Brain microvascular endothelial cell (primary cell): Measurements from ENCODE around the gene PLA2G2D.
A peak's percentile ranks its signal among the peaks of the same experiment; 100 is the strongest.

ENCODE experiments used
- DNase-seq: peaks from one replicate; pipeline ENCODE4 v3.0.0-alpha.2; 2020
- H3K27ac ChIP-seq: fragments of 250-450 bp; sonication (Bioruptor Pico); 2 replicates; pipeline ENCODE4 v1.5.1; 2020; ENCODE audit warnings: mild to moderate bottlenecking, moderate library complexity
- H3K27me3 ChIP-seq: fragments of 250-450 bp; sonication (Bioruptor Pico); replicated peaks from 2 replicates; pipeline ENCODE4 v1.5.1; 2020; ENCODE audit warnings: mild to moderate bottlenecking
- H3K36me3 ChIP-seq: fragments of 250-450 bp; sonication (Bioruptor Pico); replicated peaks from 2 replicates; pipeline ENCODE4 v1.5.1; 2020; ENCODE audit warnings: mild to moderate bottlenecking
- H3K4me3 ChIP-seq: 2 replicates; pipeline ENCODE4 v1.5.1; 2011; ENCODE audit warnings: low read depth, mild to moderate bottlenecking, control low read depth, low read length, moderate library complexity
- CTCF ChIP-seq: IDR thresholded peaks from 2 replicates; pipeline ENCODE4 v1.5.1; 2011; ENCODE audit warnings: low read depth, mild to moderate bottlenecking, moderate library complexity, low read length, control low read depth, inconsistent platforms; ENCODE audit errors: missing control alignments
- in situ Hi-C: cut with HindIII; loops from 2 replicates; pipeline ENCODE4 v1.10.0; 2017; ENCODE audit warnings: low sequenced_read_pairs, low pct_ligation_motif_present

PLA2G2D gene

GRCh38 chr1:20152599-20152930 is 33.2 kb upstream of the PLA2G2D start:
- H3K36me3 ChIP-seq = no peaks in the 10 kb centered on the region
- H3K4me3 ChIP-seq = no peak overlapping the region
- TF ChIP-seq CTCF = no peak
- no peaks in the 10 kb centered on the region for H3K27me3 ChIP-seq
- in situ Hi-C loops = no loop called here
- DNase-seq = no peak
- H3K27ac ChIP-seq = no peak overlapping the region

- peak overlapping the region; percentile 35 for H3K4me3 ChIP-seq
- no peaks in the 10 kb centered on the region for H3K27me3 ChIP-seq
- peak; percentile 93 for TF ChIP-seq CTCF
- in situ Hi-C loops = no loop called here
- H3K27ac ChIP-seq = no peak overlapping the region
- peak; percentile 48 for DNase-seq
- no peaks in the 10 kb centered on the region for H3K36me3 ChIP-seq
These were observed 32.7 kb upstream of the PLA2G2D start for GRCh38 chr1:20151906-20152598.

GRCh38 chr1:20150969-20151368 is 31.6 kb upstream of the PLA2G2D start:
- TF ChIP-seq CTCF = no peak
- in situ Hi-C loops = no loop called here
- no peak overlapping the region for H3K4me3 ChIP-seq

GRCh38 chr1:20150326-20150705 is 31.0 kb upstream of the PLA2G2D start:
- no peaks in the 10 kb centered on the region for H3K36me3 ChIP-seq
- no peak for TF ChIP-seq CTCF
- no peaks in the 10 kb centered on the region for H3K27me3 ChIP-seq
- in situ Hi-C loops = no loop called here
- H3K4me3 ChIP-seq = no peak overlapping the region
- DNase-seq = no peak
- H3K27ac ChIP-seq = no peak overlapping the region

More at GRCh38 chr1:20150969-20151368, 31.6 kb upstream of the PLA2G2D start:
- no peak overlapping the region for H3K27ac ChIP-seq
- H3K27me3 ChIP-seq = no peaks in the 10 kb centered on the region
- DNase-seq = no peak
- H3K36me3 ChIP-seq = no peaks in the 10 kb centered on the region

DNA sequence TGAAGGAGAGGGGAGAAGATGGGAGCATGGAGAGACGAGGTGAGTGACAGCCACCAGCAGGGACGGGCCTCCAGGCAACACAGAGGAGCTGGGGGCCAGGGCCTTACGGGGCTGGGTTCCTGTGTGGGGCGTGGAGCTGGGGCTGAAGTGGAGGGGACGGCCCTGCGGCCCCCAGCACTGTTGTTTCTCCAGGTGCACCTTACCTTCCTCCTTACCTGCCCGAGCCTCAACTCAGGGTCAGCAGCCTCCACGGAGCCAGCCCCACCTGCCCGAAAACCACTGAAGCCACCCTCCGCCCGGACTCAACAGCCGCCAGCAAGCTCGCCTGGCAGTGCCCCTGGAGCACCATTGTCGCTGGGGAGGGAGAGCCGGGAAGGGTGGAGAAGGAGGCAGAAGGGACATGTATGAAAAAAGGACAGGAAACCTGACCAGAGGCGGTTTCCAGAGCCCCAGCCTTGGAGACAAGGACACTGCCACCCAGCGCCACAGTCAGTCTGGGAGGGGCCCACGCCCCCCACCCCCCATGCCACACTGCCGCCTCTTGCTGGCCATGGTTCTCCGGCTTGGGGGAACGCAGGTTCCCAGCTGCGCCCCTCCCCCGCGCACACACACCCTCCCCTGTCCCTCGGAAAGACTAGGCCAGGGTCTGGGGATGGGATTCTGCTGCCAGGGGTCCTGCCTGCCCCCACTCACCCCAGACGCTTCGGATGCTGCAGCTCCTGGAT is 30.4 kb upstream of the PLA2G2D start:
- Histone ChIP-seq H3K27me3 (no peaks in the 10 kb centered on the region), H3K36me3 (no peaks in the 10 kb centered on the region), H3K27ac (no peak overlapping the region), H3K4me3 (no peak overlapping the region)
- DNase-seq = no peak
- in situ Hi-C loops = no loop called here
- no peak for TF ChIP-seq CTCF
